HepG2 (cell line): ENCODE data around the gene LSM14B. TPM values are rescaled to one million over a fixed set of nuclear protein-coding genes. Genes with fewer than 3 reads are reported as not detected.

Experiments used
- BCL3 ChIP-seq: sonication (generic); formaldehyde crosslinking; IDR thresholded peaks from 2 replicates; pipeline ENCODE4 v1.5.1; 2020; ENCODE audit warnings: mild to moderate bottlenecking, missing genetic modification reagents, moderate library complexity
- CBX2 ChIP-seq, 2 experiments: fragments of 200-600 bp in 1 of 2; sonication (generic); formaldehyde crosslinking in 1 of 2; IDR thresholded peaks; 2 replicates each; pipeline versions ENCODE4 v1.7.0 to v1.8.1; 2018 to 2022; ENCODE audit warnings: low read depth in 2 of 2, low read length in 1 of 2, mild to moderate bottlenecking in 1 of 2, missing genetic modification reagents in 1 of 2
- HOXD1 ChIP-seq: sonication (generic); formaldehyde crosslinking; IDR thresholded peaks from 2 replicates; pipeline ENCODE4 v1.5.0; 2020; ENCODE audit warnings: missing genetic modification reagents
- JUNB ChIP-seq: sonication (generic); formaldehyde crosslinking; IDR thresholded peaks from 2 replicates; pipeline ENCODE4 v1.8.0; 2022; ENCODE audit warnings: missing genetic modification reagents, mild to moderate bottlenecking, borderline replicate concordance
- NR1H2 ChIP-seq: sonication (generic); formaldehyde crosslinking; IDR thresholded peaks from 2 replicates; pipeline ENCODE4 v1.8.1; 2022; ENCODE audit warnings: low read depth, missing genetic modification reagents, borderline replicate concordance
- NR2F6 ChIP-seq, 2 experiments: IDR thresholded peaks; 2 replicates each; pipeline ENCODE4 v1.6.1; 2016; ENCODE audit warnings: antibody characterized with exemption in 1 of 2, mild to moderate bottlenecking in 1 of 2
- RBM22 ChIP-seq: fragments of 200-400 bp; formaldehyde crosslinking; optimal IDR thresholded peaks from 2 replicates; pipeline ENCODE3; 2017; ENCODE audit warnings: mild to moderate bottlenecking, low read length, moderate library complexity
- SNRNP70 ChIP-seq: fragments of 200-400 bp; formaldehyde crosslinking; IDR thresholded peaks from 2 replicates; pipeline ENCODE4 v1.6.1; 2017; ENCODE audit warnings: mild to moderate bottlenecking, low read depth, low read length, moderate library complexity
- TSC22D2 ChIP-seq: sonication (generic); formaldehyde crosslinking; IDR thresholded peaks from 2 replicates; pipeline ENCODE4 v1.5.1; 2020; ENCODE audit warnings: missing genetic modification reagents, mild to moderate bottlenecking, borderline replicate concordance
- U2AF2 ChIP-seq: fragments of 200-400 bp; formaldehyde crosslinking; IDR thresholded peaks from 2 replicates; pipeline ENCODE4 v1.6.1; 2017; ENCODE audit warnings: low read depth, mild to moderate bottlenecking, low read length
- WIZ ChIP-seq: sonication (generic); formaldehyde crosslinking; IDR thresholded peaks from 2 replicates; pipeline ENCODE4 v1.5.1; 2020; ENCODE audit warnings: mild to moderate bottlenecking, missing genetic modification reagents
- ZNF501 ChIP-seq: sonication (generic); formaldehyde crosslinking; IDR thresholded peaks from 2 replicates; pipeline ENCODE4 v1.5.1; 2020; ENCODE audit warnings: mild to moderate bottlenecking, moderate library complexity, missing genetic modification reagents
- polyA plus RNA-seq, 8 experiments: library from polyadenylated mRNA; depleted of rRNA in 3 of 8; stranded (reverse) in 7 of 8; unstranded in 1 of 8; fragments of >200 nt; fragmentation: Illumina TruSeq in 4 of 8; extraction: Trizol in 4 of 8; gene quantifications; 2 replicates each; pipeline versions ENCODE4 v1.2.1 to v1.2.3, GENCODE V29; 2011 to 2016; ENCODE audit warnings: low read depth in 4 of 8, missing spikeins in 1 of 8, mixed read lengths in 1 of 8; ENCODE audit not compliant: insufficient read depth in 1 of 8
- total RNA-seq, 5 experiments: library from RNA; depleted of rRNA; stranded (reverse); fragments of >200 nt; fragmentation: Illumina TruSeq; extraction: Trizol; gene quantifications; 2 replicates each; pipeline ENCODE4 v1.2.3, GENCODE V29; 2016; ENCODE audit warnings: low read depth in 1 of 5
- TF ChIP-seq, protein P1 (sequence below): sonication (generic); formaldehyde crosslinking; IDR thresholded peaks from 2 replicates; pipeline ENCODE4 v1.9.0; 2021; ENCODE audit warnings: missing genetic modification reagents, borderline replicate concordance
- TF ChIP-seq, protein P2 (sequence below): sonication (generic); formaldehyde crosslinking; IDR thresholded peaks from 2 replicates; pipeline ENCODE4 v1.5.0; 2020; ENCODE audit warnings: missing genetic modification reagents
- TF ChIP-seq, protein P3 (sequence below): sonication (generic); formaldehyde crosslinking; IDR thresholded peaks from 2 replicates; pipeline ENCODE4 v1.4.0; 2020; ENCODE audit warnings: missing genetic modification reagents, borderline replicate concordance
- TF ChIP-seq, protein P4 (sequence below): sonication (generic); formaldehyde crosslinking; IDR thresholded peaks from 2 replicates; pipeline ENCODE4 v1.4.0; 2020; ENCODE audit warnings: mild to moderate bottlenecking, missing genetic modification reagents
- TF ChIP-seq, protein P5 (sequence below): sonication (generic); formaldehyde crosslinking; IDR thresholded peaks from 2 replicates; pipeline ENCODE4 v1.5.0; 2020; ENCODE audit warnings: mild to moderate bottlenecking, low read depth, missing genetic modification reagents, borderline replicate concordance

The LSM14B gene
- total and polyA plus RNA-seq, 2 of the 13 experiments (the other 11 are each of a cell fraction or from before 2014, with no cell fraction given) = 43.3 to 79.2 TPM

- TF ChIP-seq, protein P1, sequence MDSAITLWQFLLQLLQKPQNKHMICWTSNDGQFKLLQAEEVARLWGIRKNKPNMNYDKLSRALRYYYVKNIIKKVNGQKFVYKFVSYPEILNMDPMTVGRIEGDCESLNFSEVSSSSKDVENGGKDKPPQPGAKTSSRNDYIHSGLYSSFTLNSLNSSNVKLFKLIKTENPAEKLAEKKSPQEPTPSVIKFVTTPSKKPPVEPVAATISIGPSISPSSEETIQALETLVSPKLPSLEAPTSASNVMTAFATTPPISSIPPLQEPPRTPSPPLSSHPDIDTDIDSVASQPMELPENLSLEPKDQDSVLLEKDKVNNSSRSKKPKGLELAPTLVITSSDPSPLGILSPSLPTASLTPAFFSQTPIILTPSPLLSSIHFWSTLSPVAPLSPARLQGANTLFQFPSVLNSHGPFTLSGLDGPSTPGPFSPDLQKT (CRISPR knock-in tag) = no peak
- TF ChIP-seq, protein P2, sequence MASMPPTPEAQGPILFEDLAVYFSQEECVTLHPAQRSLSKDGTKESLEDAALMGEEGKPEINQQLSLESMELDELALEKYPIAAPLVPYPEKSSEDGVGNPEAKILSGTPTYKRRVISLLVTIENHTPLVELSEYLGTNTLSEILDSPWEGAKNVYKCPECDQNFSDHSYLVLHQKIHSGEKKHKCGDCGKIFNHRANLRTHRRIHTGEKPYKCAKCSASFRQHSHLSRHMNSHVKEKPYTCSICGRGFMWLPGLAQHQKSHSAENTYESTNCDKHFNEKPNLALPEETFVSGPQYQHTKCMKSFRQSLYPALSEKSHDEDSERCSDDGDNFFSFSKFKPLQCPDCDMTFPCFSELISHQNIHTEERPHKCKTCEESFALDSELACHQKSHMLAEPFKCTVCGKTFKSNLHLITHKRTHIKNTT (CRISPR knock-in tag) = no peak
- no peak for TF ChIP-seq RBM22
- TF ChIP-seq, protein P3, sequence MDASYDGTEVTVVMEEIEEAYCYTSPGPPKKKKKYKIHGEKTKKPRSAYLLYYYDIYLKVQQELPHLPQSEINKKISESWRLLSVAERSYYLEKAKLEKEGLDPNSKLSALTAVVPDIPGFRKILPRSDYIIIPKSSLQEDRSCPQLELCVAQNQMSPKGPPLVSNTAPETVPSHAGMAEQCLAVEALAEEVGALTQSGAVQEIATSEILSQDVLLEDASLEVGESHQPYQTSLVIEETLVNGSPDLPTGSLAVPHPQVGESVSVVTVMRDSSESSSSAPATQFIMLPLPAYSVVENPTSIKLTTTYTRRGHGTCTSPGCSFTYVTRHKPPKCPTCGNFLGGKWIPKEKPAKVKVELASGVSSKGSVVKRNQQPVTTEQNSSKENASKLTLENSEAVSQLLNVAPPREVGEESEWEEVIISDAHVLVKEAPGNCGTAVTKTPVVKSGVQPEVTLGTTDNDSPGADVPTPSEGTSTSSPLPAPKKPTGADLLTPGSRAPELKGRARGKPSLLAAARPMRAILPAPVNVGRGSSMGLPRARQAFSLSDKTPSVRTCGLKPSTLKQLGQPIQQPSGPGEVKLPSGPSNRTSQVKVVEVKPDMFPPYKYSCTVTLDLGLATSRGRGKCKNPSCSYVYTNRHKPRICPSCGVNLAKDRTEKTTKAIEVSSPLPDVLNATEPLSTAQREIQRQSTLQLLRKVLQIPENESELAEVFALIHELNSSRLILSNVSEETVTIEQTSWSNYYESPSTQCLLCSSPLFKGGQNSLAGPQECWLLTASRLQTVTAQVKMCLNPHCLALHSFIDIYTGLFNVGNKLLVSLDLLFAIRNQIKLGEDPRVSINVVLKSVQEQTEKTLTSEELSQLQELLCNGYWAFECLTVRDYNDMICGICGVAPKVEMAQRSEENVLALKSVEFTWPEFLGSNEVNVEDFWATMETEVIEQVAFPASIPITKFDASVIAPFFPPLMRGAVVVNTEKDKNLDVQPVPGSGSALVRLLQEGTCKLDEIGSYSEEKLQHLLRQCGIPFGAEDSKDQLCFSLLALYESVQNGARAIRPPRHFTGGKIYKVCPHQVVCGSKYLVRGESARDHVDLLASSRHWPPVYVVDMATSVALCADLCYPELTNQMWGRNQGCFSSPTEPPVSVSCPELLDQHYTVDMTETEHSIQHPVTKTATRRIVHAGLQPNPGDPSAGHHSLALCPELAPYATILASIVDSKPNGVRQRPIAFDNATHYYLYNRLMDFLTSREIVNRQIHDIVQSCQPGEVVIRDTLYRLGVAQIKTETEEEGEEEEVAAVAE (CRISPR knock-in tag) = no peak
- no peak for TF ChIP-seq ZNF501 (CRISPR knock-in tag)
- no peak for TF ChIP-seq HOXD1 (CRISPR knock-in tag)
- no peak for TF ChIP-seq BCL3
- no peak for TF ChIP-seq NR2F6 (IDR thresholded peaks at IDR 0.05)
- TF ChIP-seq NR2F6 (CRISPR knock-in tag; IDR thresholded peaks at IDR 0.05) = no peak; the same call in 1 of the 2 replicates
- TF ChIP-seq, protein P4, sequence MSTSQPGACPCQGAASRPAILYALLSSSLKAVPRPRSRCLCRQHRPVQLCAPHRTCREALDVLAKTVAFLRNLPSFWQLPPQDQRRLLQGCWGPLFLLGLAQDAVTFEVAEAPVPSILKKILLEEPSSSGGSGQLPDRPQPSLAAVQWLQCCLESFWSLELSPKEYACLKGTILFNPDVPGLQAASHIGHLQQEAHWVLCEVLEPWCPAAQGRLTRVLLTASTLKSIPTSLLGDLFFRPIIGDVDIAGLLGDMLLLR (CRISPR knock-in tag) = peak; percentile 86
- TF ChIP-seq, protein P5, sequence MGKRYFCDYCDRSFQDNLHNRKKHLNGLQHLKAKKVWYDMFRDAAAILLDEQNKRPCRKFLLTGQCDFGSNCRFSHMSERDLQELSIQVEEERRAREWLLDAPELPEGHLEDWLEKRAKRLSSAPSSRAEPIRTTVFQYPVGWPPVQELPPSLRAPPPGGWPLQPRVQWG (CRISPR knock-in tag) = no peak
- TF ChIP-seq U2AF2 = no peak
- no peak for TF ChIP-seq JUNB (CRISPR knock-in tag)
- no peak for TF ChIP-seq SNRNP70
- no peak for TF ChIP-seq TSC22D2 (CRISPR knock-in tag)
- no peak for TF ChIP-seq WIZ (CRISPR knock-in tag)
- no peak for TF ChIP-seq NR1H2 (CRISPR knock-in tag)
- no peak for TF ChIP-seq CBX2 (IDR thresholded peaks at IDR 0.05; ENCODE audit: low read depth, low read length)
- TF ChIP-seq CBX2 (CRISPR knock-in tag; IDR thresholded peaks at IDR 0.05; ENCODE audit: low read depth) = no peak
These were observed 21.9 kb downstream of the LSM14B start (continued) for GRCh38 chr20:62143957-62144825.
